Activated naive CD8-positive, alpha-beta T cell treated with anti-CD3 and anti-CD28 coated beads, Interleukin-2, amount 50 U/mL, for 24 hours (primary cell): ENCODE data around the gene MAML2.

Source experiments
- ATAC-seq: fragments of 150-1000 bp; cut with Tn5 transposase; one replicate; pipeline ENCODE4 v1.10.0; 2021
- DNase-seq: peaks from one replicate; pipeline ENCODE4 v3.0.0; 2021
- H3K27ac Mint-ChIP-seq: one replicate; pipeline ENCODE4 v1.8.0; 2021; ENCODE audit warnings: mild to moderate bottlenecking, mixed read lengths
- H3K27me3 Mint-ChIP-seq: one replicate; pipeline ENCODE4 v1.8.0; 2021; ENCODE audit warnings: mixed read lengths
- H3K36me3 Mint-ChIP-seq: one replicate; pipeline ENCODE4 v1.8.0; 2021; ENCODE audit warnings: low read depth, mixed read lengths
- H3K4me1 Mint-ChIP-seq: one replicate; pipeline ENCODE4 v1.8.0; 2021; ENCODE audit warnings: mixed read lengths
- H3K4me3 Mint-ChIP-seq: one replicate; pipeline ENCODE4 v1.8.0; 2021; ENCODE audit warnings: mild to moderate bottlenecking, moderate library complexity, mixed read lengths
- H3K9me3 Mint-ChIP-seq: one replicate; pipeline ENCODE4 v1.8.0; 2021; ENCODE audit warnings: mixed read lengths

Gene MAML2

DNA sequence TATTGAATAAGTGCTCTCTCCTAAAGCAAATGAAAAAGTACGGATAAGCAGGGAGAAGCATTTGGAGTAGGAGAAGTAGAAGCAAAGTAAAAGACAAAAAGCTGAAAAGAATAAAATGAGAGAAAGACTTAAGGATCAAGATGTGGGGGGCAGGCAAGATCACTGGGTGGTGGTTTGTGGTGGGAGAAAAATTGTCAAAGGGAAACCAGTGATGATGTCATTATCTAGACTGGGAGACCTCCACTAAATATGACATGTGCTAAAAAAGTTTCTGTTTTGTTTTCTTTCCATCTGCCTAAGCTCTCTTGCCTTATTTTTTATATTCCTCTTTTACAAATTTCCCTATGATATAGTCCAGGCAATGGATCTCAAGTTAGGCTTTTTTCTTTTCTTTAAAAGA, 14.8 kb upstream of the MAML2 start:
- H3K4me3 Mint-ChIP-seq: peak overlapping the region; percentile 12
- no peaks in the 10 kb centered on the region for H3K27me3 Mint-ChIP-seq
- H3K36me3 Mint-ChIP-seq: peaks cover 38% of the 10 kb centered on the region
- no peaks in the 10 kb centered on the region for H3K9me3 Mint-ChIP-seq
- ATAC-seq (peak; percentile 91), DNase-seq (peak; percentile 21)
- peak overlapping the region; percentile 16 for H3K27ac Mint-ChIP-seq
- H3K4me1 Mint-ChIP-seq: peaks cover 32% of the 10 kb centered on the region

DNA sequence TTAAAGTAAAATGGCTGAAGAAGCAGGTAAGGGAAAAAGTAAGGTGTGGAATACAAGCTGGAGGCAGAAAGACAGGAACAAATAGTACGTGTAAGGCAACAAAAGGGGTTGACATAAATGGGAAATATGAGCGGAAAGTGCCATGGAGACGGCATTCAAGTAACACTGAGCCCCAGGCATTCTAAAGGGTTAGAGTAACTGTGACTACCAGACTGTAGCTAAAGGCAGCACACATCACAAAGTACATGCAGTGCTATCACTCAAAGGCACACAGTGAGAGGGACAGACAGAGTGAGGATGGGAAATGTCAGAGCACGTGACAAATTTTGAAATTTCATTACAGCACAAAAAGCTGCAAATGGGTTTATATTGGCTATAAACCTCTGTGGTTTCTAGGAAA, 13.9 kb upstream of the MAML2 start:
- H3K36me3 Mint-ChIP-seq: peaks cover 37% of the 10 kb centered on the region
- no peak overlapping the region for H3K27ac Mint-ChIP-seq

DNA sequence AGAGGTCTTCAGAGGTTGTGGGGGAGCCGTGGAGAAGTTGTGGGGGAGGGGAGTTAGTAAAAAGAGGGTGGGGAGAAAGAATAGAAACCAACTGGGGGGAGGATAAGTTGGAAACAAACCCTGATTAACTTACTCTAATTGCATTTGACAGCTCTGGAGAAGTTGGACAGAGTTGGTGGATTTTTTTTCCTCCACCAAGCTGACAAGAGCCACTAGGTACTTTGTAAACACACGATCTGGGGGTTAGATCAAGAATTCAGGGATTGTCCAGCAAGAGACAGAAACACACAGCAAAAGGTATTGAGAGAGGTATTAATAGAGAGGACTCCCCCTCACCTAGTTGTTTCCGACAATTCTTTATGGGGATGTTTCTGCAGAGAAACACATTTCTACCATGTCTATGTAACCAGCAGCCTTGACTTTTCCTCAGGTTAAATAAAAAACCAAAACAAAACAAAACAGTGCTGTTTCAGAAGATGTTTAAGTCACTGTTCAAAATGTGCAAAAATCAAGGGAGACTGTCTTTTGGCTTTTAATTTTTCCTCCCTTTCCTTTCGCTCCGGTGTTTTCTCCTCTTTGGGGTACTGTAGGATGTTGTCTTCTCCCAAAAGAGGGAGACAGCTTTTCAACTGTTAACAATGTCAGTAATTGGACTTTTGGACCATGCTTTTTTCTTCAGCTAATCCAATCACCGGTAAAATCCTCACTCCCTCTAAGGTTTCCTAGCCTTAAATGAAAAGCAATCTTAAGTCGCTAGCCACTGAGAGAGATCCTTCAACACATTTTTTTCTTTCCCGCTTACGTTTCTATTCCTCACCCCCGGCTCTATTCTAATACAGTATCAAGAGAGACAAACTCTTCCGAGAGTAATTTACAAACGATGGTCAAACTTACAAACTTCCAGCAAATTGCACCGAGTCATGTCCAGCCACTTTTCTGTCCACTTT, 708 bp downstream of the MAML2 start:
- ATAC-seq (no peak), DNase-seq (no peak)
- Mint-ChIP-seq H3K27me3 (no peaks in the 10 kb centered on the region), H3K9me3 (no peaks in the 10 kb centered on the region), H3K27ac (peak overlapping the region; percentile 86), H3K36me3 (peaks cover 8% of the 10 kb centered on the region), H3K4me3 (peak overlapping the region; percentile 94), H3K4me1 (peaks cover 49% of the 10 kb centered on the region)

More for the DNA sequence above, 13.9 kb upstream of the MAML2 start:
- Mint-ChIP-seq H3K4me3 (no peak overlapping the region), H3K27me3 (no peaks in the 10 kb centered on the region), H3K9me3 (no peaks in the 10 kb centered on the region), H3K4me1 (peaks cover 32% of the 10 kb centered on the region)
- DNase-seq (no peak), ATAC-seq (no peak)

DNA sequence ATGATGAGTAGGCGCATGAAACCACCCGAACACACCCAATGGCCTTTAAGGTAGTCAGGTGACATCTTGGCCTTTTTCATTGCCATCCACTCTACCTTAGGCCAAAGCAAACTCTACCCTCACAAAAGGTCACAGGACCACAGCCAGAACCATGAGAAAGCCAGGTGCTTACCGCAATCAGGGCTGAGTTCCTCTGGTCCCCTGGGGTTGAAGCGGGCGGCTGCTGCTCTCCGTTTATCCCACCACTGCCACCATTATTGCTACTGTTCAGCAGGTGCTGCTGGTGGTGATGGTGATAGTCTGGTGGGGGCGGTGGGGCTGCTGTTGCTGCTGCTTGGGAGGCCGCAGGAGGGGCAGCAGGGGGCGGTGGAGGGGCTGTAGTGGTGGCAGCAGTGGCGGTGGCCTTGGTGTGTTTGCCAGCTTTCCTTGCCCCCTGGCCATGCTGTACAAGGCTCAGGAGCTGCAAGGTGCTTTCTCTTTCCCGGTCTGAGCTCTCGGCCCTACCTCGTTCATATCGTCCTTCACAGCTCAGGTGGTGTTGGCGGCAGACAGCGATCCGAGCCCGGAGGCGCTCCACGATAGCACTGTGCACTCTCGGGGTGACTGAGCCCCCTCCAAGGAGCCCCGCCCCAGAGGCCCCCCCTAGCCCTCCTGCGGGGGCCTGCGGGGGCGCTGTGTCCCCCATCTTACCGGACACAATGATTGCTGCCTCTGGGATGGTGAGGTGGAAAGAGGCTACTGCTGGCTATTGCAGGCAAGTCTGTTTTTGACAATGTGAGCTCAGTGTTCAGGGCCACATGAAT, 1.6 kb downstream of the MAML2 start:
- H3K4me3 Mint-ChIP-seq: peak overlapping the region; percentile 94
- peak; percentile 30 for ATAC-seq
- peaks cover 58% of the 10 kb centered on the region for H3K4me1 Mint-ChIP-seq
- DNase-seq: peak; percentile 61
- peak overlapping the region; percentile 86 for H3K27ac Mint-ChIP-seq
- H3K36me3 Mint-ChIP-seq: peaks cover 11% of the 10 kb centered on the region
- no peaks in the 10 kb centered on the region for H3K9me3 Mint-ChIP-seq
- no peaks in the 10 kb centered on the region for H3K27me3 Mint-ChIP-seq

DNA sequence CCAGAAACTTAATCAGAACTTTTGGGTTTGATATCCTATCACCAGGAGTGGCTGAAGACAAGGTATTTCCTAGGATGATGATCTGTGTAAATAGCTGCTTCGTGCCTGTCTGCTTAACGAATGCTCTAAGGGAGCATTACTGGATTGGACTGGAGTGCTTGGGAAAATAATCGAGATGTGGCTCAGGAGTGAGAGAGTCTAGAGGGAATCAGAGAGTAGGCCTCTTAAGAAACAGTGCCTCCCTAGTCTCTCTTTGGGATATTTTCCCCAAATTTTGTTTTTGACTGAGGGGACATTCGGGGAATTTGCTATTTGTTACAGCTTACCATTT, 2.5 kb downstream of the MAML2 start:
- peaks cover 14% of the 10 kb centered on the region for H3K36me3 Mint-ChIP-seq
- no peaks in the 10 kb centered on the region for H3K27me3 Mint-ChIP-seq
- no peaks in the 10 kb centered on the region for H3K9me3 Mint-ChIP-seq
- DNase-seq (no peak), ATAC-seq (no peak)
- peak overlapping the region; percentile 94 for H3K4me3 Mint-ChIP-seq
- peak overlapping the region; percentile 86 for H3K27ac Mint-ChIP-seq
- H3K4me1 Mint-ChIP-seq: peaks cover 66% of the 10 kb centered on the region

DNA sequence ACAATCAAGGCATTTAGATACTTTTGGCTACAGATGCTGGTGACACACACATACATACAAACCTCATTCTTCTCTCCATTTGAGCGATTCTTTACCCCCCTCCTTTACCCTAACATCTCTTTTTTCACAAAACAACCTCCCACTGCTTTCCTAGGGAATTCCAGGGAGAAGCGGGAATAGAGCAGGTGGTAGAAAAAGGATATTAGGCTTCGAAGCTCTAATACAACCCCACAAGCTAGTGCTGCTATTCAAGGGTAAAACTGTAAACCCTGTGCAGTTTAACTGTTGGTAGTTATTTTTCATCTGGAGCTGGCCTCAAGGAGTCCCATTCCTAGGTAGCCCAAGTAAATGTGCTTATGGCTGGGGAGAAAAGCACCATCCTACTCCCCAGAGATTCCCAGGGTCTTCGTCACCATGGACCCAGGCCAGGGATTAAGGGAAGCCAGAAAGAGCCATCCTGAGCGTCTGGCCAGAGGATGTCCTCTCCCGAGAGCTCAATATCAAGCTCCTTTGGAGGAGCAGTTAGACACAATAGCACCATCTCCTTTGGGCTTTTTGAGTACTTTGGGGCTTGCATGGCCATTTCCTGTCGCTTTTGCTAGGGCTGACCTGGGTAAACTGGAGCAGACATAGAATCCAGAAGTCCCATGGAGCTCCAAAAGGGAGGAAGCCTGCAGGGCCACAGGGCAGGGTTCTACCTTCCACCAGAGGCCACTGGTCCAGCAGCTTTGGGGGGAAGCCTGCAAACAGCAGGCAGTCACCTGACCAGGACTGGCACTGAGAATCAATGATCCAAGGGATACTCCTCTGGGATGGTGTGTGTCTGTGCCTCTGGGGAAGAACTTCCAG, 3.1 kb downstream of the MAML2 start:
- H3K4me1 Mint-ChIP-seq: peaks cover 69% of the 10 kb centered on the region
- H3K4me3 Mint-ChIP-seq: peak overlapping the region; percentile 94
- peak overlapping the region; percentile 86 for H3K27ac Mint-ChIP-seq
- DNase-seq (no peak), ATAC-seq (no peak)
- H3K27me3 Mint-ChIP-seq: no peaks in the 10 kb centered on the region
- H3K36me3 Mint-ChIP-seq: peaks cover 14% of the 10 kb centered on the region
- no peaks in the 10 kb centered on the region for H3K9me3 Mint-ChIP-seq

DNA sequence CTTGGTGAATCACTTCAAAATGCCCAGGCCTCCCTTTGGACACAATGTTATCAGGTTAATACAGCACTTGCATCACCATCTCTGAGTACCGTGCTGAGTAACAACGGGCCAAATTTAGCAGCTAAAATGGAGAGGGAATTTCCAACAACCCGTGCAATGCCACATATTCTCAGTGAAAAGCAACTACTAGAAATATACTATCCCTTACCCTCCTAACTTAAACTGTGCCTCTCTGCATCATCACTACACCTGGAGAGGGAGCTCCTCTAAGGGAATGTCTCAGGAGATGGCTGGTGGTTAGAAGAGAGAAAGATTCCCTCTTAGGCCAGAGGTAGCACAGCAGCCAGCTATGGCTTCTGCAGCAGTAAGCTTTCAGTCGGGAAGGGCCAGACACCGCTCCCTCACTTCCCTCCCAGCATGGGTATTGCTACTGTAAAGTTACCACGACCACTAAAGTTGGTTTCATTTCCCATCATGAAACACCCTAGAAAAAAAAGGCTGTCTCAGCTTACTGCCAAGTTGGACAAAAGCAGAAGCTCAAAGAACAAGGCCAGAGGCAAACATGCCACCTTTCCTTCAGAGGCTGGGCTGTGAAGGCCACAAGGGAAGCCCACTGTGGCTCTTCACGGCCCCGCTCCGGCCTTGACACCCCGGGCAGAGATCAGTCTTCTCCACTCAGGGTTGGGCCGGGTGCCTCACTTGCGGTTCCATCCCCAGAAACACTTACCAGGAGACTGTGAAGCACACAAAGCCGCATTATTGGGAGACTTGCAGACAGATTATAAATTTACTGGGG, 3.9 kb downstream of the MAML2 start:
- no peaks in the 10 kb centered on the region for H3K9me3 Mint-ChIP-seq
- ATAC-seq (peak; percentile 14), DNase-seq (peak; percentile 50)
- H3K4me1 Mint-ChIP-seq: peaks cover 75% of the 10 kb centered on the region
- no peaks in the 10 kb centered on the region for H3K27me3 Mint-ChIP-seq
- H3K27ac Mint-ChIP-seq: peak overlapping the region; percentile 86
- peak overlapping the region; percentile 94 for H3K4me3 Mint-ChIP-seq
- peaks cover 22% of the 10 kb centered on the region for H3K36me3 Mint-ChIP-seq

DNA sequence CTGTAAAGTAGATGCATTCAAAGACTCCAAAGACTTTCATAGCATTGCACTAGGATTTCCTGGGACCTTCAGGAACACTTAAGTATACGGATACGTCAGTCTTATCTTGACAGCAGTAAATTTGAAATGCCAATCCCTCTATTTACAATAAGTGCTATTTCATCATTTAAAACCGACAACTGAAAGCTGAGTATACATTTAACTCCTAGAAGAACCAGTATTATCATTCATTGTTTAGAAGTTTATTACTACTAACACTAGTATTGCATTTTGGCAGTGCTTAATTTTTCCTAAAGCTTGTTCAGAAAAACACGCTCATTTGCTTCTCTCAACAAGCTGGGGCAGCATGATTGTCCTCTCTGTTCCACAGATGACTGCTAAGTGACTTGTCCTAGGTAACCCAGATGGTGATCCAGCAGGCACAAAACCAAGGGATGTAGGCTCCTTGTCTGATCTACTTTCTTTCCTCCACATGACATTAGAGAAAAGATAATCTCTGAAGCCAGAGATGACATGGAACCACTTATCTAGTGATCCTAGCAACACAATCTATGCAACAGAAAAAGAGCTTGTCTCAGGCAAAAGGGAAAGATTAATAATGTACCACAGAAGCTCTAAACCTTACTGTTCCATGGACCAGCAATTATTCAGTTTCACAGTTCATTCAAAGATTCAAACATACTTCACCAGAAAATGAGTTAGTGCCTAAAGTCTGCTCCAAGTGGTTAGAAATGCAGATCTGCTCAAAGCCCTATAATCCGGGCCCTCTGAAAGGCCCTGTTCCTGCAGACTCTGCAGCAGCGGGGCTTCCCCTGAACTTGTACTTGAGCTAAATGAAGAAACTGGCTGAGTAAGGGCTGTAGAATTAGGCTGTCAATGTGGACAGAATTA, 5.2 kb downstream of the MAML2 start:
- peak overlapping the region; percentile 86 for H3K27ac Mint-ChIP-seq
- peaks cover 78% of the 10 kb centered on the region for H3K4me1 Mint-ChIP-seq
- no peaks in the 10 kb centered on the region for H3K9me3 Mint-ChIP-seq
- ATAC-seq: peak; percentile 52
- H3K4me3 Mint-ChIP-seq: peak overlapping the region; percentile 94
- H3K27me3 Mint-ChIP-seq: no peaks in the 10 kb centered on the region
- peaks cover 23% of the 10 kb centered on the region for H3K36me3 Mint-ChIP-seq
- DNase-seq: peak; percentile 42

DNA sequence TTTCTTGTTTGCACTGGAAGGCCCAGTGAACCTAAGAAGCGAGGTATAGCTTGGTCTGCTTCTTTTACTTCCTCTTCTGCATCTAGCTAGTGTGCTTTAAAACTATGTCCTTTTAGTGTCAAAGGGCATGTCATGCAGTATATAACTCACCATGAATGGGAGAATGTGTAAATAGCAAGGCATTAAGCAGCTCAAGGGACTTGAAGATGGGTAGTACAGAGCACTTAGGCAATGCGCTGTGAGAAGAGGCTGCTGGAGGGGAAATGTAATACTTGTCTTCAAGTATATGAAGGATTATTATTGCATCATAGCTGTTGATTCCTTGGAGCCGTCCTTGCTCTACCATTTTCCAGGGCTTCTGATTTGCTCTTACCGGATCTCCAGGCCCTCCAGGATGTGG, 7.6 kb downstream of the MAML2 start:
- peak overlapping the region; percentile 36 for H3K27ac Mint-ChIP-seq
- ATAC-seq: no peak

DNA sequence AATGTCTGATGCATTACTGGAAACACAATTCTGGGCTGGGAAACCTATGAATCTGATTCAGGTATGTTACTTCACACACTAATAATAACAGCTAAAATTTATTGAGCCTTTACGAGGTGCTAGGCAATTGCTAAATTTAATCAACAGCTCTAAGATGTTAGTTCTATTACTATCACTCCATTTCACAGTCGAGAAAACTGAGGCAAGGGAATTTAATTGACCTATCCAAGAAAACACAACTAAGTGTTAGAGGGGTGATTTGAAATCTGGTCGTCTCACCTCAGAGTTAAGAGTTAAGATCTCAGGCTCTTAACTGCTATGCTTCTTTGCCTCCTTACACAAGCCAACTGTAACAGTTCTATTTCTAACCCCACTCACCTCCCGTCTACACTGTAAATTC, 8.8 kb downstream of the MAML2 start:
- H3K4me3 Mint-ChIP-seq: no peak overlapping the region
- H3K27ac Mint-ChIP-seq: peak overlapping the region; percentile 12
- H3K4me1 Mint-ChIP-seq: peaks cover 96% of the 10 kb centered on the region
- no peak for DNase-seq
- H3K27me3 Mint-ChIP-seq: no peaks in the 10 kb centered on the region
- no peak for ATAC-seq
- no peaks in the 10 kb centered on the region for H3K9me3 Mint-ChIP-seq
- H3K36me3 Mint-ChIP-seq: peaks cover 27% of the 10 kb centered on the region

More for the DNA sequence above, 7.6 kb downstream of the MAML2 start:
- peaks cover 95% of the 10 kb centered on the region for H3K4me1 Mint-ChIP-seq
- no peaks in the 10 kb centered on the region for H3K9me3 Mint-ChIP-seq
- no peak for DNase-seq
- H3K4me3 Mint-ChIP-seq: no peak overlapping the region
- no peaks in the 10 kb centered on the region for H3K27me3 Mint-ChIP-seq
- peaks cover 24% of the 10 kb centered on the region for H3K36me3 Mint-ChIP-seq

DNA sequence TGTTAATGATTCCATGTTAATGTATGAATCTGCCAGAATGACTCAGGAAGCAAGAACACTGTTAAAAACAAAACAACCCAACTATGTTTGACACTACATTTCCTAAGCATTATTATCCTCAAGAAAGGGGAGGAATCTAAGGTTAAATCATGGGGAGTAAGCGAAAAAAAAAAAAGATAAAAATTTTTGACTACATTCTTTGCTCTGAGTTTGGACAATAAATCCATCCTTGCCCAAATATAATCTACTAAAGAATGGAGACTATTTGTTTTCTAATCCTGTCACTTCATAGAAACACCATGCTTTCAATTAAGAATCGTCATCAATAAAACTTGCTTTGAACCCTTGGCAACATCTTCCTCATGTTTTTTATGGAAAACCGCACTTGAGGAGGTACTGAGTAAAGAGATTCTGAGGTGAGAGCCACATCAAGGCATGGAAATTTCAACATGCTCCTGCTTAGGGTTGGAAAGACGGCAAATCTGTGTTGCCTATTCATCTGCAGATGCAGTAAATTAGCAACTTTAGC, 9.7 kb downstream of the MAML2 start:
- DNase-seq (no peak), ATAC-seq (no peak)
- no peaks in the 10 kb centered on the region for H3K27me3 Mint-ChIP-seq
- H3K9me3 Mint-ChIP-seq: no peaks in the 10 kb centered on the region
- H3K4me1 Mint-ChIP-seq: peaks cover 95% of the 10 kb centered on the region
- no peak overlapping the region for H3K27ac Mint-ChIP-seq
- no peak overlapping the region for H3K4me3 Mint-ChIP-seq
- H3K36me3 Mint-ChIP-seq: peaks cover 32% of the 10 kb centered on the region

DNA sequence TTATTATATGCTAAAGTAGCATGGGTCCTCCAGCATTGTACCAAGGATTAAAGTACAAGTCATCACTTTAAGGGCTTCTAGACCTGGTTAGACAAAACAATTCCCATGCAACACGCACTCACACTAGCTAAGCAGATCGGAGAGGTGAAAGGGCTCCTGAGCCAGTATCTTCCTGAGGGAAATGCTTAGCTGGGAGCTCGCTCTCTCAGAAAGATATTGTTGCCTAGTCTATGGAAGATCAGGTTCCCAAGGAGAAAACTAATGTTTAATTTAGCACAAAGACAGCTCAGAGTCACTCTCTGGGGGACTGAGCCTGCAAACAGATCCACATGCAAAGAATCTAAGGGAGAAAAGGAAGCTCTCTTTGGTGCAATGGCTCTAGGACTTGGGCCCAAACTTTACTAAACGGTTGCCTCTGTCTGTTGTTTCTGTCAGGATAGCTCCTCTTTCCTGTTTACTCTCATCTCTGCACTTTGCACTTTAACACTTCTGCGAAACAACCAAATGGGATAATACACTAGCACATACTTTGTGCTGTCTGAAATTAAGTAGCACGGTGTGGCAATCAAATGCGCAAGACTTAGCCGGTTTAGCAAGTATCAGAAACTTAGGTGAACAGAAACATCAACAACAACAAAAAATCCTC, 10.7 kb downstream of the MAML2 start:
- Mint-ChIP-seq H3K27me3 (no peaks in the 10 kb centered on the region), H3K36me3 (peaks cover 29% of the 10 kb centered on the region), H3K9me3 (no peaks in the 10 kb centered on the region), H3K4me1 (peaks cover 86% of the 10 kb centered on the region), H3K27ac (peak overlapping the region; percentile 18), H3K4me3 (no peak overlapping the region)
- ATAC-seq (no peak), DNase-seq (no peak)
